ENCODE results near the gene RHBDL1.
A peak's percentile ranks its signal among the peaks of the same experiment; 100 is the strongest.
"Not testable (repeated sequence)": the region's sequence is repeated elsewhere in the genome, so short reads cannot be mapped to it uniquely, and the experiment has no call there.

The RHBDL1 gene

DNA sequence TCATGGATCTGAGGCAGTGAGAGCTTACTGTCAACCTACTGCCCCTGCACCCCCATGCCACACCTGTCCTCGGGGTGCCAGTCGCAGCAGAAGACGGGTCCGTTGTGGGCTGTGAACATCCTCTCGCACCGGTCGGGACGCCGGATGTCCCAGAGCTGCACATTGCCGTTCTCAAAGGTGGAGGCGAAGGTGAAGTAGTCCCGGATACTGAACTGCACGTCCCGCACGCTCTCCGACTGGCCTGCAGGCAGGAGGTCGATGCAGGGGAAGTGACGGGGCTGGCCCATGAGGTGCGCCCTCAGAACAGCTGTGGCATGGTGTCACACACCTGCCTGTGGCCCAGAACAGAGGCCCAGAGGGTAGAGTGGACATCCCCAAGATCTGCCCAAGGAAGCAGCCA is 12.0 kb downstream of the RHBDL1 start:
- DNase-seq, result no peak

DNA sequence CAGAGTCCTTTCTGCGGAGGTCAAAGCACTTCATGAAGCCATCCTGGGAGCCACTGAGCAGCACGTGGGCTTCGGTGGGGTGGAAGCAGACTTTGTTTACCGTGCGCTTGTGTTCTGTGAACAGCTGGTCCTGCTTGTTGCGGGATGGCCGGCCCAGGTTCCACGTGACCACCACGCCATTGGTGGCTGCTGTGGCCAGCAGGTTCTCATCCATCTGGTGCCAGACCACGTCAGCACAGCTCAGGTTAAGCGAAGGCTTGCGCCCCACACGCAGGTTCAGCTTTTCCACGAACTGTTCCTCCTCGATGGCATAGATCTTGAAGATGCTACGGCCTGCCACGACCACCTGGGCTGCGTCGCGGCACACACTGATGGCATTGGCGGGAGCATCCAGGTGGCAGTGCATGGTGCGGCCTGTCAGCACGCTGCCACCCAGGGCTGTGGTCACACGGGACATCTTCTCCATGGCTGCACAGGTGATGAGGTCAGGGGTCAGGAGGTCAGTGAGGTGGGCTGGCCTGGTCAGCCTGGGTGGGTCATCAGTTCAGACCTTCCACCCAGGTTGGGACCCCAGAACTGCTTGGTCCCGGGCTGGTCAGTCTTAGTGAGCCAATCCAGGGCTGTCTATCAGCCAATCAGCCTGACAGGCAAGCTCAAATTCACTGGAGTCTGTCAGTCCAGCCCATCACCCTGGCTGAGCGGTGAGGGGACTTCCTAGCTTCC is 13.9 kb downstream of the RHBDL1 start:
- no peak for DNase-seq

DNA sequence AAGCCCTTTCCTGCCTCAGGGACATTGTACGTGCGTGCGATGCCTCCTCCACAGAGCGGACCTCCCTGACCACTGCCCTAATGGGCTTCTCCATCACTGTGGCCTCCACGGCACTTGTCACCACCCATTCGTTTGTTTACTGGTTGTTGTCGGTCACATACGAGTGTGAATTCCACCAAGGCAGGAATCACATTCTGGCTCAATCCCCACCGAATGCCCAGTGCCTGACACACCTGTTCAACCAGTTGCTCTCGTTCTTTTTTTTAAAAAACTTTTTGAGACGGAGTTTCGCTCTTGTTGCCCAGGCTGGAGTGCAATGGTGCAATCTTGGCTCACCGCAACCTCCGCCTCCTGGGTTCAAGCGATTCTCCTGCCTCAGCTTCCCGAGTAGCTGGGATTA is 15.8 kb downstream of the RHBDL1 start:
- DNase-seq, result not testable (repeated sequence)

DNA sequence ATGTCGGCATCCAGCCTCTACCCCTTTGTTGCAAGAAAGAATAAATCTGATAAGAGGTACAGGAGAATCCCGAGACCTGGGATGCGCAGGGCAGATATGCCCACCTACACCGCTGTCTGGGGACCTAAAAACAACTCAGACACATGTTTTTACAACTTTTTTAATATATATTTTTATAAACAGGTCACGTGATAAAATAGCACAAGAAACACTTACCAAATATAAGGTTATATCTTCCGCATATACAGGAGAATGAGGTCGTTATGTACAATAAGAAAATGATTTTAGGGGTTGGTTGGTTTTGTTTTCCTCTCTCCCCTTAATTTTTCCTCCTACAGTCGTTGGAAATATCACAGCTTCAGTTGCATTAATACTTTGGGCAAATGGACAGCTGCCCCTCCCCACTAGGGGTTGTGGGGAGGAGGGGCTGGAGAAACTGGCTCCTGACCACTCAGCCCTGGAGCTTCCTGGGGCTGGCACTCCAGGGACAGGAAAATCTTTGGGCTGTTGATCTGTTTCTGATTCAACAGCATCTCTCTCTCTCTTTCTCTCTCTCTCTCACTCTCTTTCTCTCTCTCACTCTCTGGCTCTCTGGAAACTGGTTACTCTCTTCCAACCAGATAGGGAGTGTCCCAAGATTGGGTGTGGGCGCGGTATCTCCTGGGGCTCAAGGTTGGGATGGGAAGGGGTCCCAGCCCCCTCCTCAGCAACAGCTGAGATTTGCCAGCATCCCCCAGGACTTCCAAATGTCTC is 17.1 kb downstream of the RHBDL1 start:
- no peak for DNase-seq

DNA sequence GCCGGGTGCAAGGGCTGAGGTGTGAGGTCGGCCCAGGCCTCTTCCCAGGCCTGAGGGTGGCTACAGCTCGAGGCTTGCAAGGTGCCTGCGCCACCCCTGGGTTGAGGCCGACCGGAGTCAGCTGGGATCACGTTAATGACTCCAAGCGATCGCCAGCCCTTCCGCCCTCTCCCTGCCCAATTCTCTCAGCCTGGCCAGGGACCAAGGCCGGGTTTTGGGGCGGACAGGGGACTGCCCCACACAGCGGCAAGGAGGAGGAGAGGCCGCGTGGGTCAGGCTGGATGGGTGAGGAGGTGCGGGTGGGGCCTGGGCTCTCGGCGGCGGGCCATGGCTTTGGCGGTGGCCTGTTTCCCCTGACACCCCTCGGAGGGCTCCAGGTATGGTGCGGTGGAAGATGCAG is 17.9 kb downstream of the RHBDL1 start:
- DNase-seq, result no peak

DNA sequence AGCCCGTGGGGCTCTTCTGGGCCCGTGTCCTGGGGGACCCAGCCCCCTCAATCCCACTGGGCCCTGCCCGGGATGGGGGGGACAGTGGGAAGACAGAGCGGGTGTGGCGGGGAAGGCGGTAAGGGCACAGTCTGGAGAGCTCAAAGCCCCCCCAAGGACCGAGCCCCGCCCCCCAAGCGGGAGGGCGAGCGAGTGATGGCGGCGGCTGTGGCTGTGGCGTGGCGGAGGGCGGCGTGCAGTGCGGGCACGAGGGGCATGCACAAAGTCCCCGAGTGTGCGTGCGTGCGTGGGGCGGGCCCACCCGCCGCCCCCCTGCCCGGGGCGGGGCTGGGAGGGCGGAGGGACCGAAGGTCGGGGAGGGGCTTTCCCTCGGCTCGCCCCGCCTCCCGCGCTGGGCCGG is 18.3 kb downstream of the RHBDL1 start:
- DNase-seq, result no peak

DNA sequence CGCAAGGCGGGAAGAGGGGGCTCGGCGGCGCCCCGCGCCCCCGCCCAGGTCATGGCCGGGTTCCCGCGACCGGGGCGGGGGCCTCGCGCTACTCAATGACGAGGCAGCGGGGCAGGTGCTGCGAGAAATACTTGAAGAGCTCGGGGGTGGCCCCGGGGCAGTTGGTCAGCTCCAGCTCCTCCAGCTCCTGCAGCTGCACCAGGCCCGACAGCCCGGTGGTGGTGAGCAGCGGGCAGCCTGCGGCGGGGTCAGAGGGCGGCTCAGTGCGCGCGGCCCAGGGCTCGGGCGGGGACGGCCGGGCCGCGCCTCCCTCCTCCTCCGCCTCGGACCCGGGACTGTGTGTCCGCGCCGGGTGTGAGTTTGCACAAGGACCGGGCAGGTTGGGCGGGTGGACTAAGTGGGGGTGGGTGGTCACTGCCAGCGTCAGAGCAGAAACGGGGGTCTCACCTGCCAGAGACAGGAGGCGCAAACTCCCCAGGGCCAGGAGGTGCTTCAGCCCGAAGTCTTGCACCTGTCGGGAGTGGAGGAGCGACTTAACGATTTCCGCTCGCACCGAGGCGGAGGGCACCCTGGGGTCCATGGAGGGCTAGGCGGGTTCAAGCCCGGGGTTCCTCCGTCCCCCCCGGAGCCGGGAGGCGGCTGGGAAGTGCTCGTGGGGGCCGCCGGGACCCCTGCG is 18.9 kb downstream of the RHBDL1 start:
- DNase-seq, result no peak

DNA sequence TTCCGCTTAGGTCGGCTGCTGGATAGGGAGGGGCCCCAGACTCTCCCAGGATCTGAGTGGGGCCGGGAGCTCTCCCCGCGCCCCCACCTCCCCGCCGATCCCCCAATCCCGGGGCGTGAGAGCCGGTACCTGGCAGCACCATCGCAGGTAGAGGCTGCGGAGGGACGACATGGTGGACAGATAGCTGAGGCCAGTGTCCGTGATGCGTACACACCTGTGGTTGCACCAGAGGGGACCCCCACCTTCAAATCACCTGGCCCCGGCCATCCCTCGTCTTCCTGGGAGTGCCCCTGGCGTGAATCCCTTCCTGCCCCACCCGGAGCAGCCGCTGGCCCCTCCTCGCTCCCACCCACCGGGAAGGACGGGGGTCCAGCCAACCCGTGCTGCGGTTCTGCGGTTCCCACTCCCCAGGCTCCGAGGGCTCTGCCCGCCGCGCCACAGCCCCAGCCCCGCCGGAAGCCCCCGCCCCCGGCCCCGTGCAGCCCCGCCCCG is 19.4 kb downstream of the RHBDL1 start:
- DNase-seq, result no peak

DNA sequence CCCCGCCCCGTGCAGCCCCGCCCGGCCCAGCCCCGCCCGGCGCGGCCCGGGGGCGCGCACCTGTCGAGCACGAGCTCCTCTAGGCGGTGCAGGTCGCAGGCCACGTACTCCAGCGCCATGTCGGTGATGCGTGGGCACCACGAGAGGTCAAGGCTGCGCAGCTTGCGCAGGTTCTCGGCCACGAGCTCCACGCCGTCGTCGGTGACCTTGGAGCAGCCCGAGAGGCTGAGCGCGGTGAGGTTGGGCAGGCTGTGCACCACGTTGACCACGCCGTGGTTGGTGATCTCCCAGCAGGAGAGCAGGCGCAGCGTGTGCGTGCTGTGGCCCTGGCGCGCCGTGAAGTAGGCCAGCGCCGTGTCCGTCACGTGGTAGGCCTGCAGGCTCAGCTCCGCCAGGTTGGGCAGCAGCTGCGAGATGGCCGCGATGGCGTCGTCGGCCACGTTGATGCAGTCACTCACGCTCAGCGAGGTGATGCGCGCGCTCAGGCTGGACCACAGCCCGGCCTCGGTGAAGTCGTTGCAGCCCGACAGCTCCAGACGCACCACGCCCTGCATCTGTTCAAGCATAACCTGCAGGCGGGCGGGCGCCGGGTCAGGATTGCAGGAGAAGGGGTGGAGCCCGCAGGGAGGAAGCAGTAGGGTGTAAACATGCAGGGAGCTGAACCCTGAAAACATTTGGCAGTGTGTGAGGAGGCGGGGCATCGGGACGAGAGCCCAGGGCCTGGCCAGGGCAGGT is 20.1 kb downstream of the RHBDL1 start:
- DNase-seq, result peak; percentile 97

DNA sequence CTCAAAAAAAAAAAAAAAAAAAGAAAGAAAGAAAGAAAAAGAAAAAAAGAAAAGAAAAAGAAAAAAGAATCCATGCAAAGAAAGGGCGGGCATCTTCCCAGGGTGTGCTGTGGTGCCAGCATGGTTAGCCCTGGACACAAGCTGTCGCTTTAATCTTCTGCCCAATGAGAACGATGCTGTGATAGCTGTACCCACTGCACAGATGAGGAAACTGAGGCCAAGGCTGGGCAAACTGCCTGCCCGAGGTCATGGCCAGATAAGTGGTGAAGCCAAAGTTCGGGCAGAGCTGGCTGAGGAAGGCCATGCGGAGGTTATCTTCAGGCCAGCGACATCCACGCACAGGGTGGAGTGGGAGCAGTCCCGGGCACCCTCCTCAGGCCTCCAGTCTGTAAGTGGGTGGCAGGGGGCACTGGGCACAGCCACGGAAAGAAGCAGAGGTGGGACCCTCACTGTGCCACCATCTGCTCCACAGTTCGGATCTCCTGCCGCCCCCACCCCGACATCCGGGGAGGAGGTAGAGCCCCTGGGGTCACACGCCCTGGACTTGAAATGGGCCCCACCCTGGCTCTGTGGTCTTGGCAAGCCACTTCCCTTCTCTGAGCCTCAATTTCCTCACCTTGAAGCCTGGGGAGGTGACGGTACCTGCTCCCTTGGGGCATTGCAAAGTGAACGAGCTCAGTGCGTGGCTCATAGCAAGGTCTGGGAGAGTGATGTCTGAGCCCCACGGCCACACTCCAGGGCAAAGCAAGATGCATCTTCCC is 23.6 kb downstream of the RHBDL1 start:
- DNase-seq, result no peak

DNA sequence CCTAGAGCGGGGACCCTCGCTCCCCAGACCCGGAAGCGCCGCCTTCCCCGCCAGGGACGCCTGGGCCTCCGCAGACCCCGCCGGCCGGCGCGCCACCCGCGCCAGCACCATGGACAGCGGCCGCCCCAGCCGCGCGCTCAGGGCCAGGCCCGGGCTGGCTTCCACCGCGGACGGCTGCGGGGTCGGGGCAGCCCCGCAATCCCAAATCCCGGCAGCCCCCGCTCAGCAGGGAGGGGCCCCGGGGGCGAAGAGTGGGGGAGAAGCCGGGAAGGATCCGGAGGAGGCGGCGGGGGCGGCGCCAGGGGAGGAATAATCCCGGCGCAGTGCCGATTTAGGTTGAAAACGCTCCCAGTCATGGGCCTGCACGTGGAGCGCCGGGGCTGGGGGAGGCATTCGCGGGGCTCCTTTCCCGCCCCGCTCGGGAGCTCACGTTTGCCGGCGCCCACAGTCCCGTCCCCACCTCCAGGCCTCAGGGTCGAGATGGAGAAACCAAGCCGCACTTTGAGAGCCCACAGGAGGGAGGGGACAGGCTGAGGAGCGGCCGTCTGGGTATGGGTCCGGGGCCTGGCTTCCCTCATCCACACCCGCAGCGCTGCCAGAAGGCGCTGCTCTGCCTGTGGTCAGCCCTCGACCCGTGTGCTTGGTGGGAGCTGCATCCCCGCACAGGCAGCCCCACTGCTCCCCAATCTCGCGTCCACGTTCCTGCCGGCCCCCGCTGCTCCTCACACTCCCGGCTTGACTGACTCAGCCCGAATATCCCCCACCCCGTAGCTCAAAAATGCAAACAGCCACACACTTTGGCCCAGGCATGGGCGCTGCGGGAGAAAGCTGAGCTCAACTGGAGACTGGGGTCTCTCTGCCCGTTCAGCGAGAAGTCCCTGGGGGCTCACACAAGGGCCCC is 25.5 kb downstream of the RHBDL1 start:
- peak; percentile 61 for DNase-seq

DNA sequence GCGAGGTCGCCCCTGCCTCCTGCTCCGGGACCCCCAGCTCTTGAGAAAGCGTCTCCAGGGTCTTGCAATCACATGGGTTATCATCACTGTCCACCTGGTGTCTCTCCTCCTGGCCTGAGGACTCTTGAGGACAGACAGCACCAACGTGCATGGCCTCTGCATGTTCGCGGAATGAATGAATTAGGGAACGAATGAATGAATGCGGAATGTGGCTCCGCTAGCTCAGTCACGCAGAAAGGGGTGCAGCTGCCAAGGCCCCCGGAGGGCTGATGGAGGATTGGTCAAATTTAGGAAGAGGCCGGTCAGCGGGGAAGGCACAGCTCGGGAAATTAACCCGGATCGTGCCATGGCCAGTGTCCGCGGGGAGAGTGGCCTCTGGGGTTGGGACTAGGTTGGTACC is 26.9 kb downstream of the RHBDL1 start:
- DNase-seq, result no peak

DNA sequence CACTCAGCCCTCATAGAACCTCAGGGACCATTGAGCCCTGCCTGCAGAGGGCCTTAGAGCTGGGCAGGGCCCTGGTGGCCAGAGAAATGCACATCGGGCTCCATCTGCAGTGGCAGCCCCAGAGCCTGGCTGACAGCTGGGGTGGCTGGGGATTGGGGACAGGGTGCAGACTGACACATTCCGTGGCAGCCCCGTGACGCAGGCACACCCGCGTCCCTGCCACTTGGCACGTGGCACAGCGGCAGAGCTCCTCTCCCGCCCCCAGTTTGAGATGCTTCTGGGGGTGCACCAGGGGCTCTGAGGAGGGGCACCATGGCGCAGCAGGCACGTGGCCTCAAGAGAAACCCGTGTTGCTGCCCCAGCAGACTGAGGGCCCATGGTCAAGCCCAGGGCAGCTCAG is 27.9 kb downstream of the RHBDL1 start:
- no peak for DNase-seq

DNA sequence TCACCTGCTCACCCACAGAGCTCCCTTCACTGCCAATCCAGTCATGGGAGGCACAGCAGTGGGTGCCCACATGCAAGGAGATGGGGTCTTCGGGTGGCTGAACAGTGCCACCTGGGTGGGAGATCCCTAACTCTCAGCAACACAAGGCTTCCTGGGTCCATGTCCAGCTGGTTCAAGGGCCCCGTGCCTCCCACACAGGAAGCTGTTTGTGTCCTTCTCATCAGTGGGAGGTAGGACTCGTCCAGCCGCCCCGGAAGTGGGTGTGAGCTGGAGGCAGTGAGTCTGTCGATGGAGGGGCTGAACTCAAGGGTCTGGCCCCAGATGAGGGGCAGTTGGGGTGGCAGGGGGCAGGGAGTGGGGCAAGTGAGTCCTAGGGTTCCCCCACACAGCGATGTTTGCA is 28.6 kb downstream of the RHBDL1 start:
- no peak for DNase-seq

DNA sequence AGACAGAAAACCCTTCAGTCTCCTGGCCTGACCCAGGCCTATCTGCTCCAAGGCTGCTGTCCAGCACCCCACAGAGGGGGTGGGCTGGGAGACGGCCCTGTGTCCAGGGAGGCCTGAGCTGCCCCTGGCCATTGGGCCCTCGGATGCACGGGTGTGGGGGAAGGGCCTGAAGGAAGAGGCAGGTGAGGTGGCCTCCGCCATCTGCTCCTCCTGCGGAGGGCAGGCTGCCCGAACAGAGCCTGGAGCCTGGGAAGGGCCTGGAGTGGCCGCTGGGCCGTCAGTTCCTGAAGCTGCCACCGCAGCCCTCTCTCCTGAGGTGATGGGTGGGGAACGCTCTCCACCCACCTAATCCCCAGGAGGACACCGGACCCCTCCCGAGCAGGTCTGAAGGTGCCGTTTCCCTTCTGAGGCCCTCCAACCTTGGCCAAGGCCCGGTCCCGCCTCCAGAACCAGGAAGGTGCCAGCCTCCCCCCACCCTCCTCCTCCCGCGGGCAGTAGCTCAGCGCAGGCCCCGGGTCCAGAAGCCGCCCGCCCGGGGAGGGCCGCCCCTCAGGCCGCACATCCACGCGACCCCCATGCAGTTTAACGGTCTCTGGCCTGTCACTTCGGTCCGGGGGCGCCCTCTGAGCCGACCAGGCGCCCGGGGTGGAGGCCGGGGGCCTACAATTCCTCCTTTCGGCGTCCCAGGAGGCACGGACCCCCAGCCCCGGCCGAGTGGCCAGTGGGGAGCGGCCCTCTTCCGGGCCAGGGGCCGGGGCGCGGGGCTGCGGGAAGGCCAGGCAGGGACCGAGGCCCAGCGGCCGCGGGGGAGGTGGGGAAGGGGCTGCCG is 29.3 kb downstream of the RHBDL1 start:
- DNase-seq, result no peak

DNA sequence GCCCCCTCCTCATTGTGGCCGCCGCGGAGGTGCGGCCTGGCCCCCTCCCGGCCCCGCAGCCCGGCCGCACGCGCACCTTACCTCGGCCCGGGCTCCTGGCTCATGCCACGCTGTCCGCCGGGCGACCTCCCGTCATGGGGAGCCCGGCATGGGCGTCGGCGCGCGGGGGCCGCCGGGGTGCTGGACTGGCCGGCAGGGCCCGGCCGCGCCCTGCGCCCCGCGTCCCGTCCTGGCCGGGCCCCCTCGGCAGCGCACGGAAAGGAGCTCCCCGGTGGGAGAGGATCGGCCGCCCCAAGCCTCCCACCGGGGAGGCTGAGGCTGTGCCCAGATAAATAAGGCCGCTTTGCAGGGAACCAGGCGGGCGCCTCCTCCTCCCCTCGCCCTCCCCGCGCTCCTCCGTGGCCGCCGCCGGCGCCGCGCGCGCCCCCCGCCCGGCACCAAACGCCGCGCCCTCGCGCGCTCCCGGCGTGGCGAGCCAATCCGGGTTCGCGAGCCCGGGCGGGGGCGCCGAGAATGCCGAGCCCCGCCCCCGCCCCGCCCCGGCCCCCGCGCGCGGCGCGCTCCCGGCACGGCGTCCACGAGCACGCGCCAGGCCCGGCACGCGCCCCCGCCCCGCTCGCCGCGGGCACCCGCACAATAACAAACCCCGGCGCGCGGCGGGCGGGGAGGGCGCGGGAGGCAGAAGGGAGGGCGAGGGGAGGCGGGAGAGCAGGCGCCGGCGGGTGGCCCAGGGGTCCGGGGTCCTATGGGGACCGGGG is 30.1 kb downstream of the RHBDL1 start, which contains the start of gene FBXL16:
Gene FBXL16 (minus strand): TSS at position 371 of the 758 bp plus-strand sequence. CDS start 8,396 bp downstream, outside the sequence.
- no peak for DNase-seq

DNA sequence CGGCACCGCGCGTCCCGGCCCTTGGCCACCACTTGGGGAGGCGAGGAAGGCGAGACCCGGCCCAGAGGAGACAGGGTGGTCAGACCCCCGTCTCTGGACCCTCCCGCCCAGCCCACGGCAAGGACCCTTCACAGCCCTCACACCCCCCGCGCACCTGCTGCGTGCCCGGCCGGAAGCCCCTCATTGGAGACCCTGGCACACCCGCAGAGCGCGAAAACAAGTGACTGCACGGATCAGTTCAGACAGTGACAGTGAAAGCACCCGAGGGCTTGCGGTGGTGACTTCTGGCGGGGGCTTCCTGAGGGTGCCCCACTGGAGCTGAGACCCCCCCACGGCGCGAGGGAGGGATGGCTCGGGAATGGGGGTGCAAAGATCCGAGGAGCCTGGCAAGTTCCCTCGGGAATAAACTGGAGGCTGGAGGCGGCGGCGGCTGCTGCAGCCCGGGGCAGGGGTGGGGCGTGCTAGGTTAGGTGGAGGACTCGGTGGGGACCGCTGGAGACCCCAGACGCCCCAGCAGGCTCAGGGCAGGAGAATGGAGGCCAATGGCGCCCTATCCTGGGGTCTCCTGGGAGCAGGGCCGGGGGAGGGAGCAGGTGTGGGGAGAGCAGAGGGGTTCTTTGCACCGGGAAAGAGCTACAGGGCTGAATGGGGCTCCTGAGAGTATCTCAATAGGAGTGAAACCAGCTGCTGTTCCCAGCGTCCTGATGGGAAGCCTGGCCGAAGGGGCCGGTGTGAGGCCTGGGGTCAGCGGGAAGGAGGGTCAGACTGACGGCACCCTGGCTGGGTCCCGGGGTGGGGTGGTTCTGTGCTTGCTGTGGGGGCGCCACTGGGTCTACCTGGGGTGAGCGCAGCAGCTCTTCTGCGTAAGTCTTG is 31.0 kb downstream of the RHBDL1 start:
- no peak for DNase-seq

DNA sequence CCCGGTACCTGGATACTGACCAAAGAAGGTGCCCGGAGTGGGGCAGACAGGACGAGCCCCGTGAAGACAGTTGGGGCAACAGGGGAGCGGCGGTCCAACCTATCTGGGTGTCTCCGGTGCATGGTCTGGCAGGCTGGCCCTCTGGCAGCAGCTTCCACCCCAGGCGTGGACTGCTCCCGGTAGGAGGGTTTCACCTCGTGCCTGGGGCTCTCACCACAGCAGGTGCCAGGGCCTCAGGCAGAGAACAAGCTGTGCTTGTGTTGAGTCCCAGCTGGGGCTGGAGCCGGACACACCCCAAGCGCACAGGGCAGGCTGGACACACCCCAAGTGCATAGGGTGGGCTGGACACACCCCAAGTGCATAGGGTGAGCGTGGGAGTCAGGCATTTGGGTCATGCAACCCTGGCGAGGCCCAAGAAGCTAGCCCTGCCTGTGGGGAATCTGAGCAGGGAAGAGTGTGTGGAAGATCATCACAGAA is 31.6 kb downstream of the RHBDL1 start:
- DNase-seq, result peak; percentile 69
